GM21360 (cell line): ENCODE data around the gene IFI30.

Experiments
- ATAC-seq: cut with Tn5 transposase; IDR thresholded peaks from one replicate; pipeline ENCODE4 v1.9.1; 2021; ENCODE audit warnings: mild to moderate bottlenecking, moderate library complexity; ENCODE audit not compliant: unreplicated experiment

The IFI30 gene

GRCh38 chr19:18170714-18171255 lies 2.8 kb upstream of the IFI30 start:
- no peak for ATAC-seq

GRCh38 chr19:18171605-18172327 lies 1.8 kb upstream of the IFI30 start:
- ATAC-seq: no peak

- no peak for ATAC-seq
Measured at GRCh38 chr19:18172331-18173053, 1.1 kb upstream of the IFI30 start.

- peak; percentile 15 for ATAC-seq
Measured at GRCh38 chr19:18173054-18173571, 500 bp upstream of the IFI30 start.

- ATAC-seq: no peak
Measured at GRCh38 chr19:18174983-18175382, 1.4 kb downstream of the IFI30 start.

- ATAC-seq: no peak
Measured at GRCh38 chr19:18176367-18177310, 3.0 kb downstream of the IFI30 start.

GRCh38 chr19:18179957-18180356 lies 6.3 kb downstream of the IFI30 start:
- no peak for ATAC-seq

- ATAC-seq: no peak
Measured at GRCh38 chr19:18183529-18183928, 9.9 kb downstream of the IFI30 start.

GRCh38 chr19:18185538-18185937 lies 11.9 kb downstream of the IFI30 start:
- ATAC-seq: no peak

GRCh38 chr19:18190278-18190677 lies 16.7 kb downstream of the IFI30 start:
- no peak for ATAC-seq

GRCh38 chr19:18191640-18192062 lies 18.0 kb downstream of the IFI30 start:
- no peak for ATAC-seq

- ATAC-seq: peak; percentile 74
Measured at GRCh38 chr19:18192673-18193387, 19.2 kb downstream of the IFI30 start, which contains the start of gene MPV17L2. TSS of gene MPV17L2 (plus strand) at chr19:18193218. CDS start at chr19:18193282, 64 bp downstream.

- ATAC-seq: no peak
Measured at GRCh38 chr19:18193388-18194180, 20.0 kb downstream of the IFI30 start.

- no peak for ATAC-seq
Measured at GRCh38 chr19:18194181-18194530, 20.5 kb downstream of the IFI30 start.

- no peak for ATAC-seq
Measured at GRCh38 chr19:18194554-18195238, 21.1 kb downstream of the IFI30 start.

GRCh38 chr19:18196511-18196845 lies 22.9 kb downstream of the IFI30 start:
- no peak for ATAC-seq

GRCh38 chr19:18197306-18197705 lies 23.7 kb downstream of the IFI30 start:
- ATAC-seq: no peak

GRCh38 chr19:18197941-18198340 lies 24.3 kb downstream of the IFI30 start:
- no peak for ATAC-seq

- no peak for ATAC-seq
Measured at GRCh38 chr19:18198374-18198773, 24.8 kb downstream of the IFI30 start.
